B cell (primary cell): Measurements from ENCODE around the gene ALG8. TPM values are rescaled to one million over a fixed set of nuclear protein-coding genes. Genes with fewer than 3 reads are reported as not detected.

Experiments
- ATAC-seq: fragments of 200-7000 bp; cut with Tn5 transposase; one replicate; pipeline ENCODE4 v1.10.0; 2021; ENCODE audit warnings: low read depth, mild to moderate bottlenecking, moderate number of reproducible peaks, moderate library complexity
- CTCF ChIA-PET: fragments of 350-600 bp; sonication (Branson Sonifier 250); formaldehyde crosslinking; loops from one replicate; lab custom pipeline; 2021; ENCODE audit warnings: antibody characterized with exemption, inconsistent platforms; lab: Charles Lee
- POLR2A ChIA-PET: fragments of 350-600 bp; sonication (Branson Sonifier 250); formaldehyde crosslinking; loops from one replicate; lab custom pipeline; 2021; ENCODE audit warnings: antibody characterized with exemption; lab: Charles Lee
- DNase-seq: peaks from one replicate; pipeline ENCODE4 v3.0.0; 2013
- H2AFZ ChIP-seq: 2 replicates; pipeline ENCODE4 v1.6.1; 2012; ENCODE audit warnings: mild to moderate bottlenecking, low read depth, low read length; ENCODE audit not compliant: insufficient read depth, poor library complexity, severe bottlenecking
- H3K27ac ChIP-seq, 2 donors: 1 replicate in 1 of 2; 2 replicates in 1 of 2; pipeline ENCODE4 v1.5.1; 2012 to 2013; ENCODE audit warnings: low read length in 2 of 2, mild to moderate bottlenecking in 2 of 2, moderate library complexity in 1 of 2
- H3K27me3 ChIP-seq, 4 experiments: fragments of 200-600 bp in 1 of 4; sonication (generic) in 1 of 4; replicated peaks in 1 of 4; 1 replicate in 2 of 4; 2 replicates in 2 of 4; pipeline versions ENCODE4 v1.6.1 to v1.7.0; 2013 to 2016; ENCODE audit warnings: low read length in 3 of 4, mild to moderate bottlenecking in 2 of 4, mixed read lengths in 1 of 4, moderate library complexity in 1 of 4; ENCODE audit not compliant: insufficient read depth in 4 of 4, control insufficient read depth in 3 of 4; ENCODE audit errors: control extremely low read depth in 1 of 4
- H3K36me3 ChIP-seq, 2 experiments: replicated peaks in 1 of 2; 1 replicate in 1 of 2; 2 replicates in 1 of 2; pipeline versions ENCODE4 v1.6.1 to v1.7.1; 2013; ENCODE audit warnings: low read length in 1 of 2; ENCODE audit not compliant: insufficient read depth in 2 of 2, control insufficient read depth in 1 of 2; ENCODE audit errors: control extremely low read depth in 1 of 2, extremely low read depth in 1 of 2
- H3K4me1 ChIP-seq, 2 donors: fragments of 200-600 bp in 1 of 2; sonication (generic) in 1 of 2; 1 replicate in 1 of 2; 2 replicates in 1 of 2; pipeline versions ENCODE4 v1.5.1 to v1.6.1; 2013 to 2017; ENCODE audit warnings: low read length in 2 of 2; ENCODE audit not compliant: control insufficient read depth in 2 of 2, insufficient read depth in 2 of 2
- H3K4me2 ChIP-seq: replicated peaks from 2 replicates; pipeline ENCODE3; 2012; ENCODE audit warnings: mild to moderate bottlenecking, low read depth, low read length; ENCODE audit not compliant: poor library complexity, severe bottlenecking
- H3K4me3 ChIP-seq, 5 experiments: fragments of 200-600 bp in 1 of 5; sonication (generic) in 1 of 5; 1 replicate in 3 of 5; 2 replicates in 2 of 5; pipeline versions ENCODE4 v1.5.1 to v1.7.0; 2011 to 2016; ENCODE audit warnings: low read length in 4 of 5, mild to moderate bottlenecking in 4 of 5, low read depth in 2 of 5, control low read depth in 1 of 5, moderate library complexity in 1 of 5; ENCODE audit not compliant: insufficient read depth in 1 of 5; ENCODE audit errors: control extremely low read depth in 1 of 5, extremely low read depth in 1 of 5
- H3K79me2 ChIP-seq: fragments of 200-600 bp; sonication (generic); one replicate; pipeline ENCODE4 v1.6.0; 2016; ENCODE audit warnings: low read length; ENCODE audit not compliant: control insufficient read depth, insufficient read depth
- H3K9ac ChIP-seq: fragments of 200-600 bp; sonication (generic); 2 replicates; pipeline ENCODE4 v1.6.1; 2017; ENCODE audit warnings: mild to moderate bottlenecking, low read length, moderate library complexity
- H3K9me3 ChIP-seq, 3 donors: one replicate each; pipeline versions ENCODE4 v1.6.1 to v1.7.1; 2013; ENCODE audit warnings: low read length in 2 of 3; ENCODE audit not compliant: control insufficient read depth in 2 of 3, insufficient read depth in 1 of 3; ENCODE audit errors: control extremely low read depth in 1 of 3
- H4K20me1 ChIP-seq: 2 replicates; pipeline ENCODE4 v1.6.0; 2012; ENCODE audit warnings: mild to moderate bottlenecking, low read length; ENCODE audit not compliant: insufficient read depth, control insufficient read depth, poor library complexity, severe bottlenecking
- H3K27ac Mint-ChIP-seq: one replicate; pipeline ENCODE4 v1.8.0; 2021; ENCODE audit warnings: mixed read lengths
- H3K27me3 Mint-ChIP-seq: one replicate; pipeline ENCODE4 v1.8.0; 2021; ENCODE audit warnings: mixed read lengths
- H3K4me1 Mint-ChIP-seq: one replicate; pipeline ENCODE4 v1.8.0; 2021; ENCODE audit warnings: mixed read lengths
- H3K4me3 Mint-ChIP-seq: one replicate; pipeline ENCODE4 v1.8.0; 2021; ENCODE audit warnings: mixed read lengths
- H3K9me3 Mint-ChIP-seq: one replicate; pipeline ENCODE4 v1.8.0; 2022; ENCODE audit warnings: mixed read lengths; ENCODE audit not compliant: insufficient read depth
- EZH2 ChIP-seq: IDR thresholded peaks from 2 replicates; pipeline ENCODE4 v1.6.1; 2012; ENCODE audit warnings: borderline replicate concordance, low read depth, mild to moderate bottlenecking, moderate library complexity, low read length; ENCODE audit not compliant: insufficient read depth, poor library complexity, severe bottlenecking
- whole genome bisulfite sequencing: methylation state at CpG from one replicate; pipeline ENCODE4 v1.1.5; 2013; ENCODE audit warnings: missing lambda C conversion rate; ENCODE audit not compliant: insufficient coverage; 5-methylcytosine and 5-hydroxymethylcytosine counted together
- intact Hi-C: fragments of 100-400 bp; cut with micrococcal nuclease; formaldehyde crosslinking; loops from one replicate; pipeline ENCODE4 v1.10.0; 2022
- polyA minus RNA-seq: library from RNA; depleted of rRNA, polyadenylated mRNA; stranded (reverse); fragments of >200 nt; gene quantifications from 2 replicates; pipeline ENCODE4 v1.2.3, GENCODE V29; 2012
- polyA plus RNA-seq: library from polyadenylated mRNA; depleted of rRNA; stranded (reverse); fragments of >200 nt; gene quantifications from 2 replicates; pipeline ENCODE4 v1.2.3, GENCODE V29; 2012
- total RNA-seq, 2 donors: library from RNA; stranded (reverse); fragments of 120-200 nt in 1 of 2; gene quantifications; 1 replicate in 1 of 2; 2 replicates in 1 of 2; pipeline versions ENCODE4 v1.2.3 to v1.2.4, GENCODE V29; 2013 to 2022
- TF ChIP-seq, protein P1 (sequence below): fragments of 200-600 bp; IDR thresholded peaks from one replicate; pipeline ENCODE4 v1.8.0; 2022; ENCODE audit warnings: antibody characterized with exemption, mild to moderate bottlenecking

Gene ALG8
- total RNA-seq, result 28.5 and 35.3 TPM in 2 replicates
- 29.5 TPM for total RNA-seq (2013)
- polyA plus RNA-seq, result 16.7 and 25.5 TPM in 2 replicates
- 18.1 and 18.5 TPM in 2 replicates for polyA minus RNA-seq

DNA sequence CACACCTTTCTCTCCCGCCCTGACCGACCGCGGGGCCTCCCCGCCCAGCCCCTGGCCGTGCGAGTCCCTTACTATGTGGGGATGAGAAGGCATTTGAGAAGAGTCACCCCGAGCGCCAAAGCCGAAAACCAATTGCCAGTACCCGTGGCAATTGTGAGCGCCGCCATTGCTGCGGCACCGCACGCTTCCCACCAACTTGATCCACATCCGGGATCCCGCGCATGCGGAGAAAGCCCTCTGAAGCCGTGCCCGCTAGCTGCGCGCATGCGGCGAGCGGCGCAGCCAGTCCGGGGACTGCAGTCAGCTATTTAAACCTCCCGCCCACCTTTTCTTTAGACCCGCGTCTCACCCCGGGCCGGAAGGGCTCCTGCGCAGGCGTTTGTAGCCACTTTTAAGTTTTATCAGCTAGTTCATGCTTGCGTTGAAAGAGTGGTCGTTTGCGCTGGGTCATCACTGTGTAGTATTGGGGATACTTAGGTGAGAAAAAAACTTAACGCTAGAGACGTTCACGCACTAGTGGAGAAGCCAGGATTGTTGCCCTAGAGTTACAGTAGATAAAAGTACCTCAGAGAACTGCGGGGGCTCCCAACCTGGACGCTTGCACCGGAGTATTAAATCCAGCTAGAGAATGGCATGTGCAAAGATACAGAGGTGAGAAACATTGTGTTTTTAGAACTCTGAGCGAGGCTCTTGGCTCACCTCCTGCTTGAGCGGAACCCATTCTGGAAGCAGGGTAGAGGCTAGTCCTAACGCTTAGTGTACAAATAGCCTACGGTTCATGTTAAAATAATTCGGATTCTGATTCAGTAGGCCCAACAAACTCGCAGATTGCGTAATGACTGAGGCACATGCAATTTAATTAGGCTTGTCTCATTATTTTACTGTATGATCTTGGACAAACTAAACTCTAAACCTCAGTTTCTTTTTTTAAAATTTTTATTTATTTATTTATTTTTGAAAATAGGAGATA is at the start of gene ALG8:
ALG8 (minus strand) TSS at position 205 of the 970 bp plus-strand sequence; CDS start at position 167, 38 bp downstream.
- intact Hi-C loops, result loop anchor here (1.0 to 10.0 kb wide), 7 partner anchors 49 to 1695 kb away; partner anchors contain the start of genes EMSY, GAB2, INTS4 and KCTD21

More for the DNA sequence above, at the start of gene ALG8:
- H3K27me3 Mint-ChIP-seq, result no peaks in the 10 kb centered on the region
- 3% methylated on average over 46 of the region's 52 CpGs for WGBS
- no peaks in the 10 kb centered on the region for H3K9me3 ChIP-seq
- peak within 1 kb of the TSS; percentile 63 to 86 for H3K27ac ChIP-seq
- peak within 1 kb of the TSS; percentile 97 for H2AFZ ChIP-seq
- CTCF ChIA-PET, result interaction anchor here (1.1 to 2.4 kb wide), 5 partner anchors 49 to 435 kb away, joined by 4 to 9 read pairs (median 8); partner anchors contain the start of genes GAB2, INTS4, KCTD21 and NARS2
- H3K4me3 ChIP-seq, result peak within 1 kb of the TSS; percentile 77 to 97 (median 85)
- peaks cover 44% of the 10 kb centered on the region for H3K4me1 Mint-ChIP-seq
- DNase-seq (peak; percentile 96), ATAC-seq (peak; percentile 95)
- H3K27ac Mint-ChIP-seq, result peak within 1 kb of the TSS; percentile 97
- H3K9me3 Mint-ChIP-seq, result no peaks in the 10 kb centered on the region
- no peaks in the 10 kb centered on the region for H4K20me1 ChIP-seq
- peak within 1 kb of the TSS; percentile 90 for H3K4me2 ChIP-seq
- H3K36me3 ChIP-seq, result peaks cover 0 to 2% of the 10 kb centered on the region in 2 experiments
- TF ChIP-seq, protein P1, sequence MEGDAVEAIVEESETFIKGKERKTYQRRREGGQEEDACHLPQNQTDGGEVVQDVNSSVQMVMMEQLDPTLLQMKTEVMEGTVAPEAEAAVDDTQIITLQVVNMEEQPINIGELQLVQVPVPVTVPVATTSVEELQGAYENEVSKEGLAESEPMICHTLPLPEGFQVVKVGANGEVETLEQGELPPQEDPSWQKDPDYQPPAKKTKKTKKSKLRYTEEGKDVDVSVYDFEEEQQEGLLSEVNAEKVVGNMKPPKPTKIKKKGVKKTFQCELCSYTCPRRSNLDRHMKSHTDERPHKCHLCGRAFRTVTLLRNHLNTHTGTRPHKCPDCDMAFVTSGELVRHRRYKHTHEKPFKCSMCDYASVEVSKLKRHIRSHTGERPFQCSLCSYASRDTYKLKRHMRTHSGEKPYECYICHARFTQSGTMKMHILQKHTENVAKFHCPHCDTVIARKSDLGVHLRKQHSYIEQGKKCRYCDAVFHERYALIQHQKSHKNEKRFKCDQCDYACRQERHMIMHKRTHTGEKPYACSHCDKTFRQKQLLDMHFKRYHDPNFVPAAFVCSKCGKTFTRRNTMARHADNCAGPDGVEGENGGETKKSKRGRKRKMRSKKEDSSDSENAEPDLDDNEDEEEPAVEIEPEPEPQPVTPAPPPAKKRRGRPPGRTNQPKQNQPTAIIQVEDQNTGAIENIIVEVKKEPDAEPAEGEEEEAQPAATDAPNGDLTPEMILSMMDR, result no peak
- no peak for TF ChIP-seq EZH2
- peak within 1 kb of the TSS; percentile 91 for H3K9ac ChIP-seq
- POLR2A ChIA-PET, result interaction anchor here (1.0 to 1.5 kb wide), 3 partner anchors 49 to 435 kb away, joined by 4 to 11 read pairs (median 5); partner anchors contain the start of genes INTS4, KCTD21, NARS2 and USP35
- peaks cover 25 to 36% of the 10 kb centered on the region in 2 donors for H3K4me1 ChIP-seq
- peaks cover 11% of the 10 kb centered on the region for H3K79me2 ChIP-seq
- H3K4me3 Mint-ChIP-seq, result peak within 1 kb of the TSS; percentile 99
- H3K27me3 ChIP-seq, result no peaks in the 10 kb centered on the region
